Adrenal gland (tissue), 12 donors: Measurements from ENCODE around the gene IFNA14. TPM values are rescaled to one million over a fixed set of nuclear protein-coding genes. Genes with fewer than 3 reads are reported as not detected.

Experiments used
- DNase-seq, 7 donors: peaks; one replicate each; pipeline ENCODE4 v3.0.0-alpha.2; 2019 to 2020
- H3K27ac ChIP-seq, 5 donors: fragments of 200-600 bp; sonication (generic) in 4 of 5; 1 replicate in 3 of 5; 2 replicates in 2 of 5; pipeline versions ENCODE4 v1.5.1 to v1.8.0; 2016 to 2020; ENCODE audit warnings: mild to moderate bottlenecking in 1 of 5
- H3K27me3 ChIP-seq: fragments of 200-600 bp; 2 replicates; pipeline ENCODE4 v1.8.0; 2021
- H3K36me3 ChIP-seq, 2 donors: fragments of 200-600 bp; replicated peaks in 1 of 2; 1 replicate in 1 of 2; 2 replicates in 1 of 2; pipeline versions ENCODE4 v1.5.1 to v1.8.0; 2018 to 2022
- H3K4me1 ChIP-seq, 2 donors: fragments of 200-600 bp; replicated peaks in 1 of 2; 1 replicate in 1 of 2; 2 replicates in 1 of 2; pipeline versions ENCODE4 v1.5.1 to v1.8.0; 2018 to 2021
- H3K4me3 ChIP-seq, 4 donors: fragments of 200-600 bp; sonication (generic) in 3 of 4; one replicate each; pipeline ENCODE4 v1.5.1; 2016 to 2018
- H3K9me3 ChIP-seq, 3 donors: fragments of 200-600 bp; sonication (generic) in 1 of 3; replicated peaks in 1 of 3; 1 replicate in 2 of 3; 2 replicates in 1 of 3; pipeline versions ENCODE4 v1.5.1 to v1.8.0; 2016 to 2021
- CTCF ChIP-seq, 6 experiments: fragments of 450-650 bp in 4 of 6; fragments of 200-600 bp in 2 of 6; sonication (generic) in 1 of 6; IDR thresholded peaks; 1 replicate in 5 of 6; 2 replicates in 1 of 6; pipeline versions ENCODE4 v1.5.1 to v1.8.0; 2016 to 2021; ENCODE audit warnings: antibody characterized with exemption in 6 of 6, mild to moderate bottlenecking in 2 of 6, moderate library complexity in 1 of 6
- POLR2A ChIP-seq, 2 donors: fragments of 450-650 bp; IDR thresholded peaks; one replicate each; pipeline ENCODE4 v1.6.1; 2017; ENCODE audit warnings: antibody characterized with exemption in 2 of 2, mild to moderate bottlenecking in 2 of 2, moderate library complexity in 1 of 2
- WGBS, 4 donors: extraction: QIAGEN DNeasy Blood & Tissue Kit in 2 of 4; methylation state at CpG; one replicate each; pipeline versions ENCODE4 v1.1.5 to v1.1.7; 2013 to 2017; 5-methylcytosine and 5-hydroxymethylcytosine counted together
- intact Hi-C, 2 donors: fragments of 100-400 bp; cut with DNase I; formaldehyde crosslinking; loops; one replicate each; pipeline versions ENCODE4 v1.14.1 to v1.15.0; 2022 to 2023
- polyA plus RNA-seq, 3 donors: library from polyadenylated mRNA; stranded (reverse); fragments of 200-250 nt in 2 of 3; fragments of 350-450 nt in 1 of 3; fragmentation: Illumina TruSeq in 1 of 3; extraction: RNeasy Lipid Tissue Mini Kit (QIAGEN cat#74804) in 1 of 3; gene quantifications; one replicate each; pipeline ENCODE4 v1.2.3, GENCODE V29; 2013 to 2014
- total RNA-seq, 9 donors: library from RNA; depleted of rRNA in 4 of 9; stranded (reverse); fragments of >200 nt in 4 of 9; fragments of 120-200 nt in 1 of 9; fragmentation: NEBNext Ultra II Directional in 1 of 9; extraction: Animal tissue kit (Norgen Biotek cat#: 25700) in 1 of 9; gene quantifications; one replicate each; pipeline versions ENCODE4 v1.1.0 to v1.2.4, GENCODE V29; 2013 to 2023
- donor health status: healthy with polysubstance abuse.
- donor health status: Bipolar disorder and iron deficiency.
- donor health status: DM: yes; HTN: yes; CAD: no.
- donor health status: DM: no; HTN: no; CAD: no.
- donor health status: DM: no; HTN: no; CAD: no.
- donor health status: DM: yes; HTN: yes; CAD: no.

The IFNA14 gene
- total and polyA plus RNA-seq, 12 donors: not detected

GRCh38 chr9:21281275-21281674, 41.5 kb upstream of the IFNA14 start:
- TF ChIP-seq POLR2A (IDR thresholded peaks at IDR 0.05) (no peak), CTCF (IDR thresholded peaks at IDR 0.05) (no peak)
- H3K36me3 ChIP-seq: no peaks in the 10 kb centered on the region
- H3K4me1 ChIP-seq: no peaks in the 10 kb centered on the region
- H3K27me3 ChIP-seq: no peaks in the 10 kb centered on the region
- DNase-seq: no peak
- intact Hi-C loops: no loop called here
- H3K27ac ChIP-seq: no peak overlapping the region
- no peaks in the 10 kb centered on the region for H3K9me3 ChIP-seq
- 49 to 74% (median 55%) methylated on average over 2 of the region's 2 CpGs for WGBS, 4 donors
- H3K4me3 ChIP-seq: no peak overlapping the region

- no peak for TF ChIP-seq POLR2A (IDR thresholded peaks at IDR 0.05)
- TF ChIP-seq CTCF (IDR thresholded peaks at IDR 0.05): no peak
- Histone ChIP-seq H3K36me3 (no peaks in the 10 kb centered on the region), H3K27me3 (peaks cover 7% of the 10 kb centered on the region), H3K9me3 (no peaks in the 10 kb centered on the region), H3K27ac (no peak overlapping the region), H3K4me3 (no peak overlapping the region), H3K4me1 (no peaks in the 10 kb centered on the region)
- DNase-seq: no peak
- intact Hi-C loops: no loop called here
- WGBS, 4 donors: 35 to 53% (median 37%) methylated on average over 2 of the region's 2 CpGs
Measured at GRCh38 chr9:21268347-21268657, 28.5 kb upstream of the IFNA14 start.

GRCh38 chr9:21267485-21268346, 27.9 kb upstream of the IFNA14 start:
- intact Hi-C loops: no loop called here
- Histone ChIP-seq H3K9me3 (no peaks in the 10 kb centered on the region), H3K4me1 (no peaks in the 10 kb centered on the region), H3K27ac (no peak overlapping the region), H3K36me3 (no peaks in the 10 kb centered on the region), H3K4me3 (no peak overlapping the region), H3K27me3 (peaks cover 7% of the 10 kb centered on the region)
- WGBS, 4 donors: 32 to 45% (median 39%) methylated on average over 4 of the region's 4 CpGs
- no peak for DNase-seq
- TF ChIP-seq CTCF (IDR thresholded peaks at IDR 0.05): no peak
- TF ChIP-seq POLR2A (IDR thresholded peaks at IDR 0.05): no peak

- no peak for TF ChIP-seq CTCF (IDR thresholded peaks at IDR 0.05)
- no peak for TF ChIP-seq POLR2A (IDR thresholded peaks at IDR 0.05)
- Histone ChIP-seq H3K27me3 (peaks cover 7% of the 10 kb centered on the region), H3K9me3 (no peaks in the 10 kb centered on the region), H3K4me3 (no peak overlapping the region), H3K4me1 (no peaks in the 10 kb centered on the region), H3K36me3 (no peaks in the 10 kb centered on the region), H3K27ac (no peak overlapping the region)
- intact Hi-C loops: no loop called here
- no peak for DNase-seq
- 22 to 45% (median 31%) methylated on average over 3 of the region's 3 CpGs for WGBS, 4 donors
Measured at GRCh38 chr9:21266733-21267484, 27.1 kb upstream of the IFNA14 start.
